ENCODE measurements around the gene PKP1. TPM values are rescaled to one million over a fixed set of nuclear protein-coding genes. Genes with fewer than 3 reads are reported as not detected.

Gene PKP1
- total and polyA plus RNA-seq, 10 of the 15 experiments (the other 5 are each of a cell fraction or from before 2014, with no cell fraction given): 0.03 TPM; not detected in 9

GRCh38 chr1:201354151-201354900, 71.0 kb downstream of the PKP1 start:
- WGBS (ENCODE audit: insufficient coverage, insufficient replicate concordance, low lambda C conversion rate, missing lambda C conversion rate): 15% methylated on average over 9 of the region's 9 CpGs
- FAIRE-seq: no peak
- Histone ChIP-seq H3K79me2 (ENCODE audit: control insufficient read depth, insufficient read depth, low read length) (no peaks in the 10 kb centered on the region), H4K20me1 (ENCODE audit: control insufficient read depth, insufficient read depth) (no peaks in the 10 kb centered on the region), H2AFZ (ENCODE audit: control insufficient read depth, low read depth, low read length) (no peak overlapping the region), H3K4me1 (ENCODE audit: control insufficient read depth, insufficient read depth, low read length) (no peaks in the 10 kb centered on the region), H3K4me3 (no peak overlapping the region), H3K27me3 (replicated peaks in 1 of 2; ENCODE audit: control insufficient read depth in 2 of 2, insufficient read depth in 2 of 2, low read length in 1 of 2) (peaks cover 0 to 4% of the 10 kb centered on the region in 2 experiments; a peak in 2 of 4 replicates), H3K4me2 (ENCODE audit: control insufficient read depth, insufficient read depth) (no peak overlapping the region), H3K9me3 (replicated peaks; ENCODE audit: control insufficient read depth, insufficient read depth, low read length) (no peaks in the 10 kb centered on the region), H3K27ac (ENCODE audit: control insufficient read depth, insufficient read depth) (no peak overlapping the region), H3K9ac (ENCODE audit: control insufficient read depth, insufficient read depth, low read length) (no peak overlapping the region), H3K36me3 (ENCODE audit: control insufficient read depth in 2 of 2, insufficient read depth in 2 of 2, low read length in 1 of 2) (no peaks in the 10 kb centered on the region)
- POLR2A ChIA-PET: interaction anchor here (0.6 kb wide), 1 partner anchor 186 kb away, joined by 3 read pairs; no protein-coding TSS in a partner anchor
- no TSS peak for BruUV-seq (replicated peaks)
- in situ Hi-C loops (cut with MboI) (no loop called here), intact Hi-C loops (cut with micrococcal nuclease; ENCODE audit: unreplicated experiment) (no loop called here)
- RAD21 ChIA-PET (ENCODE audit: unreplicated experiment): interaction anchor here (0.9 kb wide), 1 partner anchor 8 kb away, joined by 3 read pairs; no protein-coding TSS in a partner anchor
- no peak for ATAC-seq
- DNase-seq (ENCODE audit: low read depth, low spot score): no peak
- TF ChIP-seq POLR2AphosphoS2 (IDR thresholded peaks at IDR 0.05; ENCODE audit: low read depth, low read length): no peak
- TF ChIP-seq FOS (IDR thresholded peaks at IDR 0.05; ENCODE audit: borderline replicate concordance, extremely low read depth, insufficient read length): no peak
- SMC1A ChIA-PET (ENCODE audit: uncharacterized antibody, unreplicated experiment): no interaction called here
- CTCF ChIA-PET: interaction anchor here (1.0 kb wide), 1 partner anchor 45 kb away, joined by 3 read pairs; no protein-coding TSS in a partner anchor

GRCh38 chr1:201354901-201355295, 71.6 kb downstream of the PKP1 start:
- H3K4me2 ChIP-seq (ENCODE audit: control insufficient read depth, insufficient read depth): no peak overlapping the region
- H3K36me3 ChIP-seq (ENCODE audit: control insufficient read depth in 2 of 2, insufficient read depth in 2 of 2, low read length in 1 of 2): no peaks in the 10 kb centered on the region
- no TSS peak for BruUV-seq (replicated peaks)
- DNase-seq (ENCODE audit: low read depth, low spot score): no peak
- in situ Hi-C loops (cut with MboI): no loop called here
- no peaks in the 10 kb centered on the region for H4K20me1 ChIP-seq (ENCODE audit: control insufficient read depth, insufficient read depth)
- SMC1A ChIA-PET (ENCODE audit: uncharacterized antibody, unreplicated experiment): no interaction called here
- intact Hi-C loops (cut with micrococcal nuclease; ENCODE audit: unreplicated experiment): no loop called here
- H3K9ac ChIP-seq (ENCODE audit: control insufficient read depth, insufficient read depth, low read length): no peak overlapping the region
- H3K79me2 ChIP-seq (ENCODE audit: control insufficient read depth, insufficient read depth, low read length): no peaks in the 10 kb centered on the region
- no peak for FAIRE-seq
- RAD21 ChIA-PET (ENCODE audit: unreplicated experiment): interaction anchor here (0.9 kb wide), 1 partner anchor 8 kb away, joined by 3 read pairs; no protein-coding TSS in a partner anchor
- WGBS (ENCODE audit: insufficient coverage, insufficient replicate concordance, low lambda C conversion rate, missing lambda C conversion rate): 33% methylated on average over 4 of the region's 4 CpGs
- TF ChIP-seq SMC3 (IDR thresholded peaks at IDR 0.05; ENCODE audit: borderline replicate concordance, low read length) (no peak), E2F4 (IDR thresholded peaks at IDR 0.05; ENCODE audit: low read depth, low read length) (no peak), MLLT1 (IDR thresholded peaks at IDR 0.05) (no peak), RAD51 (IDR thresholded peaks at IDR 0.05) (no peak), BHLHE40 (IDR thresholded peaks at IDR 0.05; ENCODE audit: borderline replicate concordance in 1 of 2, low read depth in 2 of 2, low read length in 1 of 2) (no peak), RAD21 (IDR thresholded peaks at IDR 0.05; ENCODE audit: insufficient read depth, low read depth, low read length) (no peak), RB1 (IDR thresholded peaks at IDR 0.05; ENCODE audit: borderline replicate concordance) (no peak), TCF7 (IDR thresholded peaks at IDR 0.05; ENCODE audit: borderline replicate concordance) (no peak), FOXM1 (IDR thresholded peaks at IDR 0.05; ENCODE audit: low read depth, low read length) (no peak)
- no peak overlapping the region for H3K4me3 ChIP-seq
- H2AFZ ChIP-seq (ENCODE audit: control insufficient read depth, low read depth, low read length): no peak overlapping the region
- no peaks in the 10 kb centered on the region for H3K4me1 ChIP-seq (ENCODE audit: control insufficient read depth, insufficient read depth, low read length)
- POLR2A ChIA-PET: interaction anchor here (0.6 kb wide), 1 partner anchor 186 kb away, joined by 3 read pairs; no protein-coding TSS in a partner anchor
- no peak overlapping the region for H3K27ac ChIP-seq (ENCODE audit: control insufficient read depth, insufficient read depth)
- no peak for ATAC-seq
- CTCF ChIA-PET: interaction anchor here (1.0 kb wide), 1 partner anchor 46 kb away, joined by 3 read pairs; no protein-coding TSS in a partner anchor
- peaks cover 0 to 4% of the 10 kb centered on the region in 2 experiments; a peak in 2 of 4 replicates for H3K27me3 ChIP-seq (replicated peaks in 1 of 2; ENCODE audit: control insufficient read depth in 2 of 2, insufficient read depth in 2 of 2, low read length in 1 of 2)
- no peaks in the 10 kb centered on the region for H3K9me3 ChIP-seq (replicated peaks; ENCODE audit: control insufficient read depth, insufficient read depth, low read length)
